ENCODE measurements around the gene ZNF32. TPM values are rescaled to one million over a fixed set of nuclear protein-coding genes. Genes with fewer than 3 reads are reported as not detected.
A peak's percentile ranks its signal among the peaks of the same experiment; 100 is the strongest.
"Not testable (repeated sequence)": the region's sequence is repeated elsewhere in the genome, so short reads cannot be mapped to it uniquely, and the experiment has no call there.

Gene ZNF32
- polyA plus RNA-seq, 4 donors, result 56.6 to 74.2 (median 69.1) TPM

DNA sequence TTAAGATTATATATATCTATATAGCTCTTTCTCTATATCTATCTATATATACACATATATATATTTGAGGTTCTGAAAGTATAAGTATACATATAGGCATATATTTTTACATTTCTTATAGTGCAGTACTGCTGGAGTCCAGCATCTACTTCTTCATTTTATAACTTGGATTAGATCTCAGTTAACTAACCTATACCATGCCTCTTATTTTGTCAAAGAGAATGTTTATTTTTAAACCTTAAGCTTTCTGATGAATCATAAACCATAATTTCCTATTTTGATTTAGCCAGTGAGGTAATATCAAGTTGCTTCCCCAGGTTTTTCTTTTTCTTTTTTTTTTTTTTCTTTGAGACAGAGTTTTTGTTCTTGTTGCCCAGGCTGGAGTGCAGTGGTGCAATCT, 8.1 kb downstream of the ZNF32 start:
- DNase-seq (ENCODE audit: low read depth in 4 of 4, low spot score in 3 of 4), result no peak

- DNase-seq (ENCODE audit: low read depth in 4 of 4, low spot score in 3 of 4), result not testable (repeated sequence)
These were observed 12.9 kb downstream of the ZNF32 start for GRCh38 chr10:43635816-43636215.

DNA sequence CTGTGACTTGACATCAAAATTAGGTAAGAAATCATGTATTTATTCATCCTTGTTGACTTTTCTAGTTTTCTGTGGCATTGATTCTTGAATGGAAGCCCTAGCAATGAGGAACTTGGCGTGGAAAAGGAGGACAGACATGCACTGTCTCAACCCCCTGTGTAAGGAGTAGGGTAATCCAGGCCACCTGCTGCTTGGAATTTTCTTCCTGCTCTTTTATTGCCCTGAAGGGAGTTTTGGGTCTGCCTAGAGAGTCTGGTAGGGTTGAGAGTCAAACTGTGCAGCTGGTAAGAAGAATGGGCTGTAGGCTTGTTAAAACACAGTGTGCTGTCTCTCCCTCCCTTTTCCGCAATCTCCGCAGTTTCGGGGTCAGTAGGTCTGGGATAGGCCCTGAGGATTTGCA, 19.7 kb downstream of the ZNF32 start:
- no peak for DNase-seq (ENCODE audit: low read depth in 4 of 4, low spot score in 3 of 4)

DNA sequence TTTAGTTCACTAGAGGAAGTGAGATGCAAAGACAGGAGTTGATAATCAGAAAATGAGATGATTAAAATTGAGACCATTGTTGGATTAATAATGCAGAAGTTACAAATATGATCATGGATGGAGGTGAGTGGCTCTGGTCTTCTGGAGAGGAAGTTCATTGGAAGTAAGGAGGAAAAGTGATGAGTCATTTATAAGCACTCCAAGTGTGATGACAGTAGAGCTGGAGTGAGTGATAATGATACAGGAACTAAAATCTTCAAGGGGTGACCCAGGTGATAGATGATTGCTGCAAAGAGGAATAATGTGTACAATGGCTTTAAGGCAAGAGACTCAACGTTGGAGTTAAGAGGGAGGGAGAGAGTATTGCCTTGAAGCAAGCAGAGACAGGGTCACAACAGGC, 20.7 kb downstream of the ZNF32 start:
- no peak for DNase-seq (ENCODE audit: low read depth in 4 of 4, low spot score in 3 of 4)

GRCh38 chr10:43623351-43623750, 25.3 kb downstream of the ZNF32 start:
- no peak for DNase-seq (ENCODE audit: low read depth in 4 of 4, low spot score in 3 of 4)

DNA sequence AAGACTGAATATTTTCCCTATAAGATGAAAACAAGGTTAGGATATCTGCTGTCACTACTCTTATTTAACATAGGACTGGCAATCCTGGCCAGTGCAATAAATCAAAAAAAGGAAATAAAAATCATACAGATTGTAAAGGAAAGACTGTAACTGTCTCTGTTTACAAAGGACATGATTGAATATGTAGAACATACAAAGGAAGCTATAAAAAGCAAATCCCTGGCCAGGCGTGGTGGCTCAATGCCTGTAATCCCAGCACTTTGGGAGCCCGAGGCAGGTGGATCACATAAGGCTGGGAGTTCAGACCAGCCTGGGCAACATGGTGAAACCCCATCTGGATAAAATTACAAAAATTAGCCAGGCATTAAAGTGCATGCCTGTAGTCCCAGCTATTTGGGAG, 26.6 kb downstream of the ZNF32 start:
- DNase-seq (ENCODE audit: low read depth in 4 of 4, low spot score in 3 of 4), result no peak

DNA sequence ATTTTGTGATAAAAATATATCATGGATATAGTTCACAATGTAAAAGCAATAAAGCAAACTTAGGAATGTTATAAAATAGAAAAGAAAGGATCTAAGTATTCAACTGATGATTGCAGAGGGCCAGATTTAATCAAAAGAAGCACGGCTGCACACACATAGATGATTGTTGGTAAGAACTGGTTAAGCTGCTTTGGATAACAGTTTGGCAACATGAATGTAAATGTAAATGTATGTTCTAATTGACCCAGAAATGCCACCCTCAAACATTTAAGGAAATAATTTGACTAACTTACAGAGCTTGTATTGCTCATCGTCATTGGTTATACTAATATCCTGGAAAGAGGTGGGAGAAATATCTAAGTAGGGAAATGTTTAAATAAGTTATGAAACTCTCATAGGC, 29.3 kb downstream of the ZNF32 start:
- no peak for DNase-seq (ENCODE audit: low read depth in 4 of 4, low spot score in 3 of 4)

GRCh38 chr10:43616697-43617370, 31.8 kb downstream of the ZNF32 start:
- no peak for DNase-seq (ENCODE audit: low read depth in 4 of 4, low spot score in 3 of 4)

- DNase-seq (ENCODE audit: low read depth in 4 of 4, low spot score in 3 of 4), result no peak
These were observed 38.0 kb downstream of the ZNF32 start for GRCh38 chr10:43610636-43611035.

GRCh38 chr10:43607199-43607573, 41.5 kb downstream of the ZNF32 start:
- DNase-seq (ENCODE audit: low read depth in 4 of 4, low spot score in 3 of 4), result no peak

DNA sequence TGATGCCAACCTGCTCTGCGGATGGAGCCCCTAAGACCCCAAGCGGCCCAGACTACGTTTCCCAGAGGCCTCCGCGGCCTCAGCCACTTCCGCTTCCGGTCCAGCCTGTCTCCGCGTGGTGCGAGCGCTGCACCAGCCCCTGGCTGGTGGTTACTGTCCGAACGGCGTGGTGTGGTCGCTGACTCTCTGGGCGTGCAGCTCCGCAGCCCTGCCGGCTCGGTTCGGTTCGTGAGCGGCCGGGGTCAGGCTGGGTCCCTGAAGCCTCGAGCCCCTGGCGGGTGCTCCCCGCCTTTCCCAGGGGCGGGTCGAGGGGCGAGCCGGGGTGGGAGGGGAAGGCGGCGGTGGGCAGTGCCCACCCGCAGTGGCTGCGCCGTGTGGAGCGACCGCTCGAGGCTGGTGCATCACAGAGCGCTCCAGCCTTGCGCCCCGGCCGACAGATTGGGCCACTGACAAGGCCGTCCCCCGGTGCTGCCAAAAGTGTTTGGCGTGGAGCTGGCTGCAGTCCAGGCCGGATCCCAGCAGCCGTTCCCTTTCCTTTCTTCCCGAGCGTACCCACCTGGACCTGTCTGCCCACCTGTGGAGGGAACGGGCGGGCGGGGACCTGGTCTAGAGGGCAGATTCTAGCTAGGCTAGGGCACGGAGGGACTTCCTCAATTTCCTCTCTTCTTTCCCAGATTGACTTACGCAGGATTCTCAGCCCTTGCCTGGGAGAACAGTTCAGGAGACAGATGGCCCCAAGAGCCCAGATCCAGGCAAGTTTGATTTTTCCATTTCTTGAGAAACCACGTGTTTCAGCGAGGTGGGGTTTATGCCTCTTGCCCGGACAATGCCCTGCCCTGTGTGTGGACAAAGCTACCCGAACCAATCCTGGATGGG, 42.1 kb downstream of the ZNF32 start, which contains the start of gene ZNF485:
Gene ZNF485 (plus strand): TSS at position 116 of the 876 bp plus-strand sequence. CDS start 613 bp downstream, at position 729.
- peak in 3 of 4 donors; percentile 45 to 61 (median 46) for DNase-seq (ENCODE audit: low read depth in 4 of 4, low spot score in 3 of 4)

GRCh38 chr10:43605850-43606322, 42.8 kb downstream of the ZNF32 start:
- no peak for DNase-seq (ENCODE audit: low read depth in 4 of 4, low spot score in 3 of 4)

GRCh38 chr10:43601576-43601975, 47.1 kb downstream of the ZNF32 start:
- DNase-seq (ENCODE audit: low read depth in 4 of 4, low spot score in 3 of 4), result not testable (repeated sequence)

GRCh38 chr10:43599333-43599732, 49.3 kb downstream of the ZNF32 start:
- DNase-seq (ENCODE audit: low read depth in 4 of 4, low spot score in 3 of 4), result no peak

- DNase-seq (ENCODE audit: low read depth in 4 of 4, low spot score in 3 of 4), result no peak
These were observed 50.2 kb downstream of the ZNF32 start for GRCh38 chr10:43598446-43598845.

GRCh38 chr10:43596546-43596945, 52.1 kb downstream of the ZNF32 start:
- no peak for DNase-seq (ENCODE audit: low read depth in 4 of 4, low spot score in 3 of 4)

- no peak for DNase-seq (ENCODE audit: low read depth in 4 of 4, low spot score in 3 of 4)
These were observed 52.9 kb downstream of the ZNF32 start for GRCh38 chr10:43595739-43596298.

- no peak for DNase-seq (ENCODE audit: low read depth in 4 of 4, low spot score in 3 of 4)
These were observed 53.6 kb downstream of the ZNF32 start for GRCh38 chr10:43594944-43595589.

Measured in right renal pelvis (tissue), 4 donors.